ENCODE results near the gene PPM1J. TPM values are rescaled to one million over a fixed set of nuclear protein-coding genes. Genes with fewer than 3 reads are reported as not detected.

Gene PPM1J
- total and polyA plus RNA-seq, 2 of the 13 experiments (the other 11 are each of a cell fraction or from before 2014, with no cell fraction given): 0.07 to 0.22 TPM

- TF ChIP-seq ZNF407 (CRISPR knock-in tag; IDR thresholded peaks at IDR 0.05; ENCODE audit: not compliant biosample characterization): no peak
- no peak for TF ChIP-seq MEF2D (CRISPR knock-in tag; IDR thresholded peaks at IDR 0.05)
- no peak for TF ChIP-seq DNMT1 (CRISPR knock-in tag; IDR thresholded peaks at IDR 0.05)
- no peak for TF ChIP-seq DZIP1 (CRISPR knock-in tag; IDR thresholded peaks at IDR 0.05)
- peak; percentile 90 for TF ChIP-seq ZNF563 (CRISPR knock-in tag; IDR thresholded peaks at IDR 0.05)
- no peak for TF ChIP-seq TEAD3 (CRISPR knock-in tag; optimal IDR thresholded peaks at IDR 0.05; ENCODE audit: borderline replicate concordance)
- TF ChIP-seq, protein P1, sequence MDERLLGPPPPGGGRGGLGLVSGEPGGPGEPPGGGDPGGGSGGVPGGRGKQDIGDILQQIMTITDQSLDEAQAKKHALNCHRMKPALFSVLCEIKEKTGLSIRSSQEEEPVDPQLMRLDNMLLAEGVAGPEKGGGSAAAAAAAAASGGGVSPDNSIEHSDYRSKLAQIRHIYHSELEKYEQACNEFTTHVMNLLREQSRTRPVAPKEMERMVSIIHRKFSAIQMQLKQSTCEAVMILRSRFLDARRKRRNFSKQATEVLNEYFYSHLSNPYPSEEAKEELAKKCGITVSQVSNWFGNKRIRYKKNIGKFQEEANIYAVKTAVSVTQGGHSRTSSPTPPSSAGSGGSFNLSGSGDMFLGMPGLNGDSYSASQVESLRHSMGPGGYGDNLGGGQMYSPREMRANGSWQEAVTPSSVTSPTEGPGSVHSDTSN (CRISPR knock-in tag; IDR thresholded peaks at IDR 0.05): no peak
- no peak for TF ChIP-seq MTF2 (CRISPR knock-in tag; IDR thresholded peaks at IDR 0.05; ENCODE audit: borderline replicate concordance)
- TF ChIP-seq SKI (IDR thresholded peaks at IDR 0.05; ENCODE audit: partially characterized antibody): no peak
- TF ChIP-seq MAFF (IDR thresholded peaks at IDR 0.05; ENCODE audit: low read depth, low read length): no peak
- TF ChIP-seq ZKSCAN1 (IDR thresholded peaks at IDR 0.05; ENCODE audit: low read length): no peak
- TF ChIP-seq JDP2 (CRISPR knock-in tag; IDR thresholded peaks at IDR 0.05; ENCODE audit: borderline replicate concordance): no peak; the same call in 1 of the 2 replicates
- TF ChIP-seq ZNF180 (CRISPR knock-in tag; IDR thresholded peaks at IDR 0.05; ENCODE audit: borderline replicate concordance, low read depth): no peak
- no peak for TF ChIP-seq ZSCAN5A (CRISPR knock-in tag; IDR thresholded peaks at IDR 0.05; ENCODE audit: borderline replicate concordance)
- TF ChIP-seq ZNF619 (CRISPR knock-in tag; IDR thresholded peaks at IDR 0.05): no peak
These were observed 8.5 kb downstream of the PPM1J start, which contains the start of gene RHOC (continued) for GRCh38 chr1:112706505-112707220.

All from HepG2 (cell line).